Measurements from ENCODE around the gene SCNN1A.
A peak's percentile ranks its signal among the peaks of the same experiment; 100 is the strongest.

The SCNN1A gene

DNA sequence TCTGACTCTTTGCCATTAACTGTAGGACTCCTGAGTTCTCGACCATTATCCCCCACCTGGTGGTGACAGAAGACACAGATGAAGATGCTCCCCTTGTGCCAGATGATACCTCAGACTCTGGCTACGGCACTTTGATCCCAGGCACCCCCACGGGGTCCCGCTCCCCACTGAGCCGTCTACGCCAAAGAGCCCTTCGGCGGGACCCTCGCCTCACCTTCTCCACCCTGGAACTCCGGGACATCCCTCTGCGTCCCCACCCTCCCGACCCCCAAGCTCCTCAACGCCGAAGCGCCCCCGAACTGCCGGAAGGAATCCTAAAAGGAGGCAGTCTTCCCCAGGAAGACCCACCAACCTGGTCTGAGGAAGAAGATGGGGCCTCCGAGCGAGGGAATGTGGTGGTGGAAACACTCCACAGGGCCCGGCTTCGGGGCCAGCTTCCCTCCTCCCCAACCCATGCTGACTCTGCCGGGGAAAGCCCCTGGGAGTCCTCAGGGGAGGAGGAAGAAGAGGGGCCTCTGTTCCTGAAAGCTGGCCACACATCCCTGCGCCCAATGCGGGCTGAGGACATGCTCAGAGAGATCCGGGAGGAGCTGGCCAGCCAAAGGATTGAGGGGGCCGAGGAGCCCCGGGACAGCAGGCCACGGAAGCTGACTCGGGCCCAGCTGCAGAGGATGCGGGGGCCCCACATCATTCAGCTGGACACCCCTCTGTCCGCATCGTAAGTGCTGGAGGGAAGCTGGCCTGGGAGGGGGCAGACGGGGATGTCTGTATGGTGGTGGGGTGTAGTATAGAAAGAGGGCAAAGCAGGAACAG, 47.9 kb downstream of the SCNN1A start:
- TF ChIP-seq, protein P1, sequence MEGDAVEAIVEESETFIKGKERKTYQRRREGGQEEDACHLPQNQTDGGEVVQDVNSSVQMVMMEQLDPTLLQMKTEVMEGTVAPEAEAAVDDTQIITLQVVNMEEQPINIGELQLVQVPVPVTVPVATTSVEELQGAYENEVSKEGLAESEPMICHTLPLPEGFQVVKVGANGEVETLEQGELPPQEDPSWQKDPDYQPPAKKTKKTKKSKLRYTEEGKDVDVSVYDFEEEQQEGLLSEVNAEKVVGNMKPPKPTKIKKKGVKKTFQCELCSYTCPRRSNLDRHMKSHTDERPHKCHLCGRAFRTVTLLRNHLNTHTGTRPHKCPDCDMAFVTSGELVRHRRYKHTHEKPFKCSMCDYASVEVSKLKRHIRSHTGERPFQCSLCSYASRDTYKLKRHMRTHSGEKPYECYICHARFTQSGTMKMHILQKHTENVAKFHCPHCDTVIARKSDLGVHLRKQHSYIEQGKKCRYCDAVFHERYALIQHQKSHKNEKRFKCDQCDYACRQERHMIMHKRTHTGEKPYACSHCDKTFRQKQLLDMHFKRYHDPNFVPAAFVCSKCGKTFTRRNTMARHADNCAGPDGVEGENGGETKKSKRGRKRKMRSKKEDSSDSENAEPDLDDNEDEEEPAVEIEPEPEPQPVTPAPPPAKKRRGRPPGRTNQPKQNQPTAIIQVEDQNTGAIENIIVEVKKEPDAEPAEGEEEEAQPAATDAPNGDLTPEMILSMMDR (IDR thresholded peaks at IDR 0.05; ENCODE audit: poor library complexity, severe bottlenecking): no peak
- Histone ChIP-seq H3K36me3 (ENCODE audit: low read depth) (peaks cover 52% of the 10 kb centered on the region), H3K9me3 (ENCODE audit: severe bottlenecking) (no peaks in the 10 kb centered on the region), H3K27ac (ENCODE audit: poor library complexity, severe bottlenecking) (no peak overlapping the region), H3K4me1 (ENCODE audit: insufficient read depth, poor library complexity, severe bottlenecking) (peaks cover 14% of the 10 kb centered on the region), H3K27me3 (ENCODE audit: insufficient read depth, poor library complexity, severe bottlenecking) (no peaks in the 10 kb centered on the region), H3K4me3 (ENCODE audit: severe bottlenecking) (no peak overlapping the region)
- DNase-seq (ENCODE audit: low spot score) (no peak), ATAC-seq (ENCODE audit: low read depth) (no peak)

- Histone ChIP-seq H3K9me3 (ENCODE audit: severe bottlenecking) (no peaks in the 10 kb centered on the region), H3K27me3 (ENCODE audit: insufficient read depth, poor library complexity, severe bottlenecking) (no peaks in the 10 kb centered on the region), H3K36me3 (ENCODE audit: low read depth) (peaks cover 45% of the 10 kb centered on the region), H3K27ac (ENCODE audit: poor library complexity, severe bottlenecking) (no peak overlapping the region), H3K4me1 (ENCODE audit: insufficient read depth, poor library complexity, severe bottlenecking) (peaks cover 9% of the 10 kb centered on the region), H3K4me3 (ENCODE audit: severe bottlenecking) (no peak overlapping the region)
- DNase-seq (ENCODE audit: low spot score) (no peak), ATAC-seq (ENCODE audit: low read depth) (peak; percentile 40; the same call in 2 of the 3 replicates)
- TF ChIP-seq, protein P1 (IDR thresholded peaks at IDR 0.05; ENCODE audit: poor library complexity, severe bottlenecking): peak; percentile 50
Observed at GRCh38 chr12:6326316-6327228, 48.8 kb downstream of the SCNN1A start.

- DNase-seq (ENCODE audit: low spot score): no peak
- Histone ChIP-seq H3K27ac (ENCODE audit: poor library complexity, severe bottlenecking) (peak overlapping the region; percentile 45), H3K9me3 (ENCODE audit: severe bottlenecking) (no peaks in the 10 kb centered on the region), H3K4me1 (ENCODE audit: insufficient read depth, poor library complexity, severe bottlenecking) (peaks cover 9% of the 10 kb centered on the region), H3K4me3 (ENCODE audit: severe bottlenecking) (no peak overlapping the region), H3K27me3 (ENCODE audit: insufficient read depth, poor library complexity, severe bottlenecking) (no peaks in the 10 kb centered on the region), H3K36me3 (ENCODE audit: low read depth) (peaks cover 30% of the 10 kb centered on the region)
- no peak for ATAC-seq (ENCODE audit: low read depth)
- TF ChIP-seq, protein P1 (IDR thresholded peaks at IDR 0.05; ENCODE audit: poor library complexity, severe bottlenecking): no peak
Observed at GRCh38 chr12:6324936-6325750, 50.2 kb downstream of the SCNN1A start.

DNA sequence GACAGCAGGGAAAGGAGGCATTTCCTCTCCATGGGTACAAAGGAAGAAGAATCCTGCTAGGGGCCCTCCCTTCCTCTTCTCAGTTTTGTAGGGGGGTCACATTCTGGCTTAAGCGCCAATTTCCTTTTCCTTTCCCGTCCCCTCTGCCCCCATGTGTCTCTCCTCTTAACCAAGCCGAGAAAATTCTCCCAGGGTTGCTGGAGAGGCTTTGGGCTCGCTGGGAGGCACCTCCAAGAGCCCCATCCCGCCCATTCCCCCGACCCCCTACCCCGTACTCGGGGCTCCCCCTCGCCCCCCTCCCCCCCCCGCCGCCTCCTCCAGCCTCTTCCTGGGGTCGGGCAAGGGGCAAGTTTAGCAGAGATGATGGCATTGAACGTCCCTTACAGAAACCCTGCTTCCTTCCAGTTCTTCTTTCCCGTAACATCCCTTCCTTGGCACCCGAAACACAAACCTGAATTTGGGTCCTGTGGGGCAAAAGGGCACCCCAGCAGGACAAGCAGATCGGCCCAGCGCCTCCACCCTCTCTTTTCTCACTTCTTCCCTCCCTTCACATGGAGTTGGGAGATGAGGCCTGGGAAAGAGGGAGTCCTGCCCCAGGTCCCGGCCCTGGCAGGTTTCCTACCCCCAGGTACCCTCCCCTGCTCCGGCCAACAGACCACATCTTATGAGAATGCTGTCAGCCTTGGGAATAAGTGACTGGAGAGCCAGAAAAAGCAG, 51.2 kb downstream of the SCNN1A start:
- Histone ChIP-seq H3K27ac (ENCODE audit: poor library complexity, severe bottlenecking) (peak overlapping the region; percentile 45), H3K4me3 (ENCODE audit: severe bottlenecking) (no peak overlapping the region)

More for the DNA sequence above, 51.2 kb downstream of the SCNN1A start:
- no peak for ATAC-seq (ENCODE audit: low read depth)
- peaks cover 9% of the 10 kb centered on the region for H3K4me1 ChIP-seq (ENCODE audit: insufficient read depth, poor library complexity, severe bottlenecking)
- no peaks in the 10 kb centered on the region for H3K9me3 ChIP-seq (ENCODE audit: severe bottlenecking)
- TF ChIP-seq, protein P1 (IDR thresholded peaks at IDR 0.05; ENCODE audit: poor library complexity, severe bottlenecking): no peak
- H3K36me3 ChIP-seq (ENCODE audit: low read depth): peaks cover 24% of the 10 kb centered on the region
- H3K27me3 ChIP-seq (ENCODE audit: insufficient read depth, poor library complexity, severe bottlenecking): no peaks in the 10 kb centered on the region
- no peak for DNase-seq (ENCODE audit: low spot score)

Measured in RWPE2 (cell line).